Gastrocnemius medialis (tissue), 4 donors: ENCODE measurements around the gene TNNI3K.

Experiments used
- CTCF ChIP-seq, 5 experiments: fragments of 450-650 bp in 3 of 5; fragments of 200-600 bp in 2 of 5; sonication (generic) in 2 of 5; IDR thresholded peaks in 4 of 5; conservative IDR thresholded peaks in 1 of 5; 1 replicate in 4 of 5; 2 replicates in 1 of 5; pipeline ENCODE4 v1.5.1; 2016 to 2019; ENCODE audit warnings: antibody characterized with exemption in 5 of 5, mild to moderate bottlenecking in 3 of 5, moderate library complexity in 3 of 5
- POLR2A ChIP-seq, 2 donors: fragments of 450-650 bp; IDR thresholded peaks; one replicate each; pipeline ENCODE4 v1.6.1; 2017; ENCODE audit warnings: antibody characterized with exemption in 2 of 2, mild to moderate bottlenecking in 2 of 2, moderate library complexity in 2 of 2

GRCh38 chr1:74246315-74246714, 11.1 kb downstream of the TNNI3K start:
- TF ChIP-seq CTCF (IDR thresholded peaks at IDR 0.05 in 4 of 5, conservative IDR thresholded peaks at IDR 0.05 in 1 of 5) = no peak
- no peak for TF ChIP-seq POLR2A (IDR thresholded peaks at IDR 0.05)
